GM18951 (cell line): ENCODE results near the gene CLC.

Experiments used
- POLR2A ChIP-seq: IDR thresholded peaks from 4 replicates; pipeline ENCODE4 v1.6.1; 2011; ENCODE audit warnings: mild to moderate bottlenecking; ENCODE audit not compliant: insufficient read length, insufficient read depth; ENCODE audit errors: extremely low read depth
- in situ Hi-C: fragments of 300-500 bp; cut with MboI; formaldehyde crosslinking; loops from one replicate; pipeline ENCODE4 v1.12.0; 2022; ENCODE audit warnings: low sequenced_read_pairs, mixed read lengths, inconsistent platforms; ENCODE audit not compliant: unreplicated experiment

CLC gene

GRCh38 chr19:39681416-39681815 is 56.4 kb downstream of the CLC start:
- TF ChIP-seq POLR2A: no peak
- in situ Hi-C loops: no loop called here
